ENCODE data around the gene DZIP1. TPM values are rescaled to one million over a fixed set of nuclear protein-coding genes. Genes with fewer than 3 reads are reported as not detected.
A peak's percentile ranks its signal among the peaks of the same experiment; 100 is the strongest.

DZIP1 gene
- total RNA-seq, 1 experiment from 2014 or later = 33.6 TPM

DNA sequence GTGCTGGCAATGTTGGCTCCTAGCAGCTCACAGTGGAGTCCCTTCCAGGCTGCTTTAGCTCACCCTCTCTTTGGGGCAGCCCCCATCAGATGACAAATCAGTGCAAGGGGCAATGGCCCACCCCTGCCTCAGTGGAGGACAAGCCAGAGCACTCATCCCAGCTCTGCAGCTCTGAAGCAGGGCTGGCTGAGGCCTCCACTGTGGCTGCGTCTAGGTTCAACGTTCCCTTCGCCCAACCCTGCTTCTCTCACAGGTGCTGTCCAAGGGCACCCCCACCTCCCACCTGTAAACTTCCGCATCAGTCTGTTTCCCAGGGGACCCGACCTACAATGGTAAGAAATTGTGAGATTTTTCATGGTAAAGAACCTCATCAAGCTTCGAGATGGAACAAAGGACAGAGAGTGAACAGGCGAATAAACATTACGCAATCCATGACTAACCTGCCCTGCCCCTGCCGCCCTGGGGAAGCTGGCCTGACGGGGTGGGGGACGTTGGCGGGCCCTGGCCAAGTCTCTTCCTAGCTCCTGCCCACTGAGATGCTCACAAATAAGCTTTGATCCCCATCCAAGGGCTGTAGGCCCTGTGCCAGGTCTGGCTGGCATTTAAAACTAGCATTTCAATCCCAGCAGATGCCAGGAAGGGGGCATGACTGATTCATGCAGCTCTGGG lies 40.5 kb downstream of the DZIP1 start:
- Mint-ChIP-seq H3K4me1 (no peaks in the 10 kb centered on the region), H3K27me3 (ENCODE audit: low read depth) (no peaks in the 10 kb centered on the region), H3K4me3 (no peak overlapping the region), H3K27ac (peak overlapping the region in 1 of 3 experiments; percentile 27; a peak in 1 of 7 replicates), H3K9me3 (no peaks in the 10 kb centered on the region), H3K36me3 (ENCODE audit: insufficient read depth in 1 of 3, low read depth in 3 of 3) (peaks cover 13 to 46% (median 45%) of the 10 kb centered on the region in 3 experiments; a peak in 6 of 7 replicates)
- Histone ChIP-seq H4K20me1 (ENCODE audit: control insufficient read depth, insufficient read depth, insufficient read length) (no peaks in the 10 kb centered on the region), H3K79me1 (ENCODE audit: insufficient read depth, low read depth, low read length, poor library complexity, severe bottlenecking) (no peaks in the 10 kb centered on the region), H3T11ph (ENCODE audit: low read length) (no peak overlapping the region), H3K9ac (ENCODE audit: extremely low read depth, insufficient read length, low read length) (no peak overlapping the region), H4K8ac (replicated peaks; ENCODE audit: insufficient read length, low read depth, low read length) (no peak overlapping the region), H4K91ac (ENCODE audit: insufficient read length, low read depth, low read length) (no peak overlapping the region), H3K9me3 (ENCODE audit: control insufficient read depth, low read depth, low read length) (no peaks in the 10 kb centered on the region), H2BK12ac (ENCODE audit: insufficient read length, low read depth, low read length) (no peak overlapping the region), H3K14ac (ENCODE audit: insufficient read depth, low read length) (no peak overlapping the region), H3K18ac (ENCODE audit: insufficient read length, low read depth, low read length) (no peak overlapping the region), H3K27me3 (ENCODE audit: insufficient read depth, low read length) (no peaks in the 10 kb centered on the region), H3K79me2 (ENCODE audit: insufficient read depth, low read length) (no peaks in the 10 kb centered on the region), H3K23ac (ENCODE audit: insufficient read length, low read depth, low read length) (no peak overlapping the region), H2AK5ac (ENCODE audit: insufficient read length, low read length) (no peak overlapping the region), H3K56ac (ENCODE audit: insufficient read length, low read depth, low read length) (no peak overlapping the region), H4K5ac (ENCODE audit: insufficient read length, low read depth, low read length) (no peak overlapping the region), H2AFZ (ENCODE audit: low read length) (no peak overlapping the region), H2BK120ac (ENCODE audit: low read depth, low read length, poor library complexity, severe bottlenecking) (no peak overlapping the region), H2BK20ac (ENCODE audit: low read depth, low read length, poor library complexity, severe bottlenecking) (no peak overlapping the region), H3K4me1 (ENCODE audit: insufficient read depth, low read length) (no peaks in the 10 kb centered on the region), H2BK15ac (ENCODE audit: low read depth, low read length) (no peak overlapping the region), H3K4me2 (ENCODE audit: insufficient read depth, insufficient read length, low read length) (no peak overlapping the region), H3K23me2 (ENCODE audit: insufficient read length, low read depth, low read length, poor library complexity, severe bottlenecking) (no peaks in the 10 kb centered on the region), H3K27ac (ENCODE audit: insufficient read length, low read depth, low read length) (no peak overlapping the region), H3K4ac (ENCODE audit: low read depth, low read length) (no peak overlapping the region), H2BK5ac (ENCODE audit: insufficient read length, low read length) (no peak overlapping the region)
- WGBS (ENCODE audit: extremely low coverage, insufficient read length, low lambda C conversion rate) = no CpG with 5 or more reads among the region's 12 CpGs
- TF ChIP-seq, protein P1, sequence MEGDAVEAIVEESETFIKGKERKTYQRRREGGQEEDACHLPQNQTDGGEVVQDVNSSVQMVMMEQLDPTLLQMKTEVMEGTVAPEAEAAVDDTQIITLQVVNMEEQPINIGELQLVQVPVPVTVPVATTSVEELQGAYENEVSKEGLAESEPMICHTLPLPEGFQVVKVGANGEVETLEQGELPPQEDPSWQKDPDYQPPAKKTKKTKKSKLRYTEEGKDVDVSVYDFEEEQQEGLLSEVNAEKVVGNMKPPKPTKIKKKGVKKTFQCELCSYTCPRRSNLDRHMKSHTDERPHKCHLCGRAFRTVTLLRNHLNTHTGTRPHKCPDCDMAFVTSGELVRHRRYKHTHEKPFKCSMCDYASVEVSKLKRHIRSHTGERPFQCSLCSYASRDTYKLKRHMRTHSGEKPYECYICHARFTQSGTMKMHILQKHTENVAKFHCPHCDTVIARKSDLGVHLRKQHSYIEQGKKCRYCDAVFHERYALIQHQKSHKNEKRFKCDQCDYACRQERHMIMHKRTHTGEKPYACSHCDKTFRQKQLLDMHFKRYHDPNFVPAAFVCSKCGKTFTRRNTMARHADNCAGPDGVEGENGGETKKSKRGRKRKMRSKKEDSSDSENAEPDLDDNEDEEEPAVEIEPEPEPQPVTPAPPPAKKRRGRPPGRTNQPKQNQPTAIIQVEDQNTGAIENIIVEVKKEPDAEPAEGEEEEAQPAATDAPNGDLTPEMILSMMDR (conservative IDR thresholded peaks at IDR 0.05) = no peak
- no peak for DNase-seq
